Measurements from ENCODE around the gene PTBP2.

PTBP2 gene

GRCh38 chr1:96721416-96722160, at the start of gene PTBP2:
Gene PTBP2, plus strand, starts transcription at chr1:96721784. Its CDS starts 81 bp downstream, at chr1:96721865.
- DNase-seq = peak; percentile 78

- no peak for DNase-seq
These were observed 46.7 kb upstream of the PTBP2 start for GRCh38 chr1:96674915-96675314.

- no peak for DNase-seq
These were observed 39.5 kb upstream of the PTBP2 start for GRCh38 chr1:96682056-96682455.

- no peak for DNase-seq
These were observed 37.7 kb upstream of the PTBP2 start for GRCh38 chr1:96683931-96684330.

GRCh38 chr1:96684744-96685143, 36.8 kb upstream of the PTBP2 start:
- no peak for DNase-seq

GRCh38 chr1:96688767-96689166, 32.8 kb upstream of the PTBP2 start:
- no peak for DNase-seq

GRCh38 chr1:96695954-96696353, 25.6 kb upstream of the PTBP2 start:
- DNase-seq = no peak

- no peak for DNase-seq
These were observed 23.1 kb upstream of the PTBP2 start for GRCh38 chr1:96698342-96698983.

GRCh38 chr1:96703186-96703585, 18.4 kb upstream of the PTBP2 start:
- DNase-seq = no peak

GRCh38 chr1:96707023-96707422, 14.6 kb upstream of the PTBP2 start:
- DNase-seq = no peak

GRCh38 chr1:96708482-96708881, 13.1 kb upstream of the PTBP2 start:
- DNase-seq = no peak

- no peak for DNase-seq
These were observed 10.7 kb upstream of the PTBP2 start for GRCh38 chr1:96710708-96711477.

GRCh38 chr1:96713649-96714048, 7.9 kb upstream of the PTBP2 start:
- DNase-seq = no peak

GRCh38 chr1:96714881-96715280, 6.7 kb upstream of the PTBP2 start:
- DNase-seq = no peak

- no peak for DNase-seq
These were observed 6.1 kb upstream of the PTBP2 start for GRCh38 chr1:96715482-96715881.

- no peak for DNase-seq
These were observed 550 bp upstream of the PTBP2 start for GRCh38 chr1:96721053-96721415.

GRCh38 chr1:96722161-96722922, 758 bp downstream of the PTBP2 start:
- DNase-seq = peak; percentile 56

- DNase-seq = no peak
These were observed 1.4 kb downstream of the PTBP2 start for GRCh38 chr1:96722958-96723357.

- DNase-seq = no peak
These were observed 1.8 kb downstream of the PTBP2 start for GRCh38 chr1:96723377-96723776.

- DNase-seq = no peak
These were observed 2.4 kb downstream of the PTBP2 start for GRCh38 chr1:96723936-96724335.

- DNase-seq = no peak
These were observed 6.3 kb downstream of the PTBP2 start for GRCh38 chr1:96727860-96728259.

- no peak for DNase-seq
These were observed 9.2 kb downstream of the PTBP2 start for GRCh38 chr1:96730574-96731298.

Measured in NCI-H1694 treated with DMSO at 0.1 percent for 48 hours (cell line).